Kidney glomerular epithelial cell (primary cell): Measurements from ENCODE around the gene NEK1.
"Not testable (repeated sequence)": the region's sequence is repeated elsewhere in the genome, so short reads cannot be mapped to it uniquely, and the experiment has no call there.

ENCODE experiments used
- DNase-seq: peaks from one replicate; lab custom pipeline; 2025; lab: John Stamatoyannopoulos, UW

The NEK1 gene

GRCh38 chr4:169494234-169494633 is 118.1 kb downstream of the NEK1 start:
- DNase-seq = not testable (repeated sequence)

DNA sequence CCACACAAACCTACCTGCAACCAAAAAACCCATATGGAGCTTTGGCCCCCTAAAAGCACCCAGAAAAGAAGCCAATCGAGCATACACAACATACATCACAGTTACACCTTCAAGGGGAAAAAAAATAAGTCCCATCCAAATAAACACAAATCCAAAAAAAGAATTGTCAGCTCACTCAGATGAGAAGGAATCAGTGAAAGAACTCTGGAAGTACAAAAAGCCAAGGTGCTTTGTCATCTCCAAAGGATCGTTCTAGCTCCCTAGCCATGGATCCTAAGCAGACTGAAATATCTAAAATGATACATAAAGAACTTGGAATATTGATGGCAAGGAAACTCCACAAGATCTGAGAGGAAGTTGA is 119.2 kb downstream of the NEK1 start:
- DNase-seq = no peak

GRCh38 chr4:169492436-169493163 is 119.8 kb downstream of the NEK1 start:
- DNase-seq = peak; percentile 30

DNA sequence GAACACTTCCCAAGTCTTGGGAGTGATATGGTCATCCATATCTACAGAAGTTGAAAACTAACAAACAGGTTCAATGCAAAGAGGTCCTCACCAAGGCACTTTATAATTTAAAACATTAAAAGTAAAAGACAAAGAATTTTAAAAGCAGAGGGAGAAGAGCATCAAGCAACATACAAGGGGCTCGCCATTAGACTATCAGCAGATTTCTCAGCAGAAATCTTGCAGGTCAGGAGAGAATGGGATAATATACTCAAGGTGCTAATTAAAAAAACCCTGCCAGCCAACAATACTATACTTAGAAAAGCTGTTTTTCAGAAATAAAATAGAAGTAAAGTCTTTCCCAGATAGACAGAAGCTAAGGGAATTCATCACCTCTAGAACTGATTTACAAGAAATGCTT is 121.2 kb downstream of the NEK1 start:
- DNase-seq = no peak

DNA sequence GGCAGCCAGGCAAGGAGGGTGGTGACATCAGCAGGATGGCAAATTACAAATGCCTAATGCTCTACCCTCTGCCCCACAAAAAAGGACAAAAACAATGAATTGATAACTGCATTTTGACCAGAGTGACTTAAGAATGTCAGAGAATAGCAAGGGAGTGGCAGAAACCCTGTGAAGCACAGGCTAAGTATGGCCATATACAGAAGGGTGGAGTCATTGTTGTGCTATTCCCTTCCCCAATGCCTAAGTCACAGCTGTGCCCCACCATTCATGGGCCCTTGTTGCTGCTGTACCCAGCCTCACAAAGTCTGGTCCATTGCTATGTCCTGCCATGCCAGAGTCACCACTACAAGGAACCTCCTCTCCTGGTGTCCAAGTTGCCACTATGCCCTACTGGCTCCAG is 123.1 kb downstream of the NEK1 start:
- DNase-seq = no peak

- peak; percentile 23 for DNase-seq
Observed at GRCh38 chr4:169485791-169486742, 126.3 kb downstream of the NEK1 start.

GRCh38 chr4:169485086-169485485 is 127.3 kb downstream of the NEK1 start:
- DNase-seq = peak; percentile 4

- peak; percentile 3 for DNase-seq
Observed at GRCh38 chr4:169484485-169484884, 127.9 kb downstream of the NEK1 start.

- DNase-seq = no peak
Observed at GRCh38 chr4:169464080-169464479, 148.3 kb downstream of the NEK1 start.

GRCh38 chr4:169460081-169460480 is 152.3 kb downstream of the NEK1 start:
- no peak for DNase-seq

DNA sequence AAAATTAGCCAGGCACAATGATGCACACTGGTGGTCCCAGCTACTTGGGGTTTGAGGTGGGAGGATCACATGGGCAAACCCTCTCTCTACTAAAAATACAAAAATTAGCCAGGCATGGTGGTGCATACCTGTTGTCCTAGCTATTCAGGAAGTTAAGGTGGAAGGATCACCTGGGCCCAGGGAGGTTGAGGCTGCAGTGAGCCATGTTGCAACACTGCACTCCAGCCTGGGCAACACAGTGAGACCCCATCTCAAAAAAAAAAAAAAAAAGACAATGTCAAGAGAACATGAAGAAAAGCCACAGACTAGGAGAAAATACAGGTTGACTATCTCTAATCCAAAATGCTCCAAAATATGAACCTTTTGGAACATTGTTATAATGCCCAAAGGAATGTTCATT is 153.8 kb downstream of the NEK1 start:
- no peak for DNase-seq

DNA sequence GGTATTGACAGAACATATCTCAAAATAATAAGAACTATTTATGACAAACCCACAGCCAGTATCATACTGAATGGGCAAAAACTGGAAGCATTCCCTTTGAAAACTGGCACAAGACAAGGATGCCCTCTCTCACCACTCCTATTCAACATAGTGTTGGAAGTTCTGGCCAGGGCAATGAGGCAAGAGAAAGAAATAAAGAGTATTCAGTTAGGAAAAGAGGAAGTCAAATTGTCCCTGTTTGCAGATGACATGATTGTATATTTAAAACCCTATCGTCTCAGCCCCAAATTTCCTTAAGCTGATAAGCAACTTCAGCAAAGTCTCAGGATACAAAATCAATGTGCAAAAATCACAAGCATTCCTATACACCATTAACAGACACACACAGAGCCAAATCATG is 159.7 kb downstream of the NEK1 start:
- not testable (repeated sequence) for DNase-seq

DNA sequence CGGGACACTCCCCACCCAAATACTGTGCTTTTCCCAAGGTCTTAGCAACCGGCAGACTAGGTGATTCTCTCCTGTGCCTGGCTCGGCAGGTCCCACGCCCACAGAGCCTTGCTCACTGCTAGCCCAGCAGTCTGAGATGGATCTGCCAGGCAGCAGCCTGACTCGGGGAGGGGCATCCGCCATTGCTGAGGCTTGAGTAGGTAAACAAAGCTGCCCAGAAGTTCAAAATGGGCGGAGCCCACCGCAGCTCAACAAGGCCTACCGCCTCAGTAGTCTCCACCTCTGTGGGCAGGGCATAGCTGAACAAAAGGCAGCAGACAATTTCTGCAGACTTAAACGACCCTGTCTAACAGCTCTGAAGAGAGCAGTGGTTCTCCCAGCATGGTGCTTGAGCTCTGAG is 163.4 kb downstream of the NEK1 start:
- DNase-seq = not testable (repeated sequence)

GRCh38 chr4:169446824-169447223 is 165.6 kb downstream of the NEK1 start:
- DNase-seq = no peak

- no peak for DNase-seq
Observed at GRCh38 chr4:169443748-169444147, 168.6 kb downstream of the NEK1 start.

GRCh38 chr4:169440446-169440845 is 171.9 kb downstream of the NEK1 start:
- DNase-seq = peak; percentile 68

- no peak for DNase-seq
Observed at GRCh38 chr4:169439244-169439643, 173.1 kb downstream of the NEK1 start.

DNA sequence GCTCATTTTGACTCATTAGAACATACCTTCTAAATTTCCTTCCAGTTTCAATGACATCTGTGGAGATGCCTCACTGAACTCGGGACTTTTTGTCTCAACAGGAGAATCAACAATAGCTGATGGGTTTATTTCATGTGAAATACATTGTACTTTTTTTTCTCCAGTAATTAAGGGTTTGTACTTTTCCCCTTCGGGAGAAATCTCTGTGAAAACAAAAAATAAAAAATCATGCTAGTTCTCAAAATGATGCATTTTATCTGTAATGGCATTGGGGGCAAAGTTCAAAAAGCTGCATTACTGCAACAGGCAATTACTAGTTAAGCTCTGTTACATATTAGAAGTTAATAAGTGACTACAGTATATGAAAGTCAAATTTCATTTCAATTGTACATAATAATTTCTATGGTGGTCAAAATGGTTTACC is 174.3 kb downstream of the NEK1 start:
- no peak for DNase-seq

DNA sequence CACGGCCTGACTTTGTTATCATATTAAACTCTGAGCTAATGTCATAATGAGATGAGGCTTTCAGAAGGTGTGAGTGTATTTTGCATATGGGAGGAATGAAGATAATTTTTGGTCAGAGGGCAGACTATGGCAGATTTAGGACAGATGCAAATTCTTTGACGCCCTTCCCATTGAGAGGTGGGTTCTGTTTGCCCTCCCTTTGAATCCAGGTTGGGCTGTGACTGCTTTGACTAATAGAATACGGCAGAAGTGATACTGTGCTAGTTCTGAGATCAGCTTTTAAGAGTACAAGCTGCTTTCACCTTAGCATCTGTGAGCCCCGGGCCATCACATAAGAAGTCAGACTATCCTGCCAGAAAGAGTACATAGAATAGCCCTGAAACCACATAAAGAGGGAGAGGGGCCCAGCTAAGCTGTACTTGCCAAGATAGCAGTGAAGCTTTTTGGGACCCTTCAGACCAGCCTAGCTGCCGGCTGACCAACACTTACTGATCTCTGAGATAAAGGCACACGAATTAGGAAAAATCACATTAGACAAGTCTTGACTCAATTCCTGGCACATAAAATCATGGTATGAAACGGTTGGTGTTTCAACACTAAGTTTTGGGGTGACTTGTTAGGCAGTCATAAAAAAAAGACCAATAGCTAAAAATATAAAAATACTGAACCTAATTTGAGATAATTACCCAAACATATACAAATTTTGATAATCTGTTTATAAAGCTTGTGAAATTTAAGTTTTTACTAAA is 174.9 kb downstream of the NEK1 start:
- DNase-seq = no peak

- no peak for DNase-seq
Observed at GRCh38 chr4:169436734-169437133, 175.6 kb downstream of the NEK1 start.

- DNase-seq = no peak
Observed at GRCh38 chr4:169428376-169428775, 184.0 kb downstream of the NEK1 start.

GRCh38 chr4:169427727-169428126 is 184.7 kb downstream of the NEK1 start:
- DNase-seq = not testable (repeated sequence)
